Measurements from ENCODE around the gene TBL1XR1.

TBL1XR1 gene

DNA sequence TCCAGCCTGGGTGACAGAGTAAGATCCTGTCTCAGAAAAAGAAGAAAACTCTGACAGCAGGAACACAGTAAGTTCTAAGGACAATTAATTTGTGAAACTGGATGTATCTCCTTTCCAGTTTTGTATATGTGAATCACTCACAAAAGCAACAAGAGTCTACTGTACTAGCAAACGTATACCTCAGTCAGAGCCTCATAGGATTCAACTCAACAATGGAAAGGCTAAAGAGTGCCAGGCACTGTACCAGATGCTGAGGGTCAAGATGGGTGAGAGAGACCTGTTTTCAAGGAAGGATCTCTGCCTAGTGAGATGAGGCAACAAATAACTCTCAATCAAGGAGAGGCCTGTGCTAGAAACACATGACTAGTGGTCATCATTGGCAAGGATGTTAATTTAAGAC, 14.9 kb downstream of the TBL1XR1 start:
- Histone ChIP-seq H2AFZ (ENCODE audit: low read depth, low read length) (no peak overlapping the region), H3K9me3 (ENCODE audit: control insufficient read depth, low read length) (no peaks in the 10 kb centered on the region), H3K79me1 (replicated peaks; ENCODE audit: low read length, poor library complexity, severe bottlenecking) (no peaks in the 10 kb centered on the region), H3K27ac (ENCODE audit: low read length, poor library complexity, severe bottlenecking) (no peak overlapping the region), H2BK12ac (ENCODE audit: low read length in 2 of 2) (no peak overlapping the region), H4K8ac (ENCODE audit: low read length) (no peak overlapping the region), H3K9ac (ENCODE audit: low read length) (no peak overlapping the region), H3K4ac (ENCODE audit: low read depth in 1 of 2, low read length in 2 of 2) (no peak overlapping the region), H3K27me3 (ENCODE audit: control insufficient read depth in 1 of 2, insufficient read depth in 1 of 2, low read length in 2 of 2) (no peaks in the 10 kb centered on the region), H2BK5ac (ENCODE audit: low read depth, low read length, poor library complexity, severe bottlenecking) (no peak overlapping the region), H4K91ac (ENCODE audit: low read length) (no peak overlapping the region), H3K36me3 (ENCODE audit: control insufficient read depth in 1 of 2, insufficient read depth in 2 of 2, low read depth in 1 of 2, low read length in 2 of 2) (no peaks in the 10 kb centered on the region), H3K4me3 (ENCODE audit: insufficient read depth in 1 of 2, low read depth in 1 of 2, low read length in 2 of 2) (no peak overlapping the region), H3K18ac (ENCODE audit: low read depth in 1 of 2, low read length in 2 of 2) (no peak overlapping the region), H3K4me2 (ENCODE audit: low read length, poor library complexity, severe bottlenecking) (no peak overlapping the region), H2BK15ac (ENCODE audit: low read depth, poor library complexity, severe bottlenecking) (no peak overlapping the region), H2BK120ac (ENCODE audit: low read depth, low read length) (no peak overlapping the region), H2AK5ac (ENCODE audit: low read length, severe bottlenecking) (no peak overlapping the region), H3K23ac (ENCODE audit: low read length in 2 of 2) (no peak overlapping the region), H3K4me1 (ENCODE audit: control insufficient read depth, insufficient read depth, low read depth, low read length) (peaks cover 9% of the 10 kb centered on the region), H3K14ac (ENCODE audit: low read length in 2 of 2) (no peak overlapping the region)
- WGBS = no CpG with 5 or more reads among the region's 1 CpG
- no peak for DNase-seq

DNA sequence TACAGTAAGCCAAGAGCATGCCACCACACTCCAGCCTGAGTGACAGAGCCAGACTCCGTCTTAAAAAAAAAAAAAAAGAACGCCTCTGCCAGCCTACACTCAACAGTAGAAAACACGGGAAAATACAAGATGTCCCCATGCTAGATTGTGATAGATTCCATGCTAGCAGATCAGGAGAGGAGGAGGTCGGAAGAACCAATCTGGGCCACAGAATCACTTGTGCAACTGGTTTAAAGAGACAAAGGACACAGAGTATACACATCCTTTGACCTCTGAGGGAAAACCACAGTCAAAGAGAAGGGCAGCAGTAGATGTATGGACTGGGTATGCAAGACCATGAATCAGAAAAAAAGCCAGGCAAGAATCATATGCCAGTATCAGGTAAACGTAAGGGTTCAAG, 15.9 kb downstream of the TBL1XR1 start:
- Histone ChIP-seq H3K36me3 (ENCODE audit: control insufficient read depth in 1 of 2, insufficient read depth in 2 of 2, low read depth in 1 of 2, low read length in 2 of 2) (peaks cover 0 to 4% of the 10 kb centered on the region in 2 experiments), H3K4me1 (ENCODE audit: control insufficient read depth, insufficient read depth, low read depth, low read length) (peaks cover 9% of the 10 kb centered on the region), H3K18ac (ENCODE audit: low read depth in 1 of 2, low read length in 2 of 2) (no peak overlapping the region), H3K9me3 (ENCODE audit: control insufficient read depth, low read length) (no peaks in the 10 kb centered on the region), H3K9ac (ENCODE audit: low read length) (no peak overlapping the region), H3K4ac (ENCODE audit: low read depth in 1 of 2, low read length in 2 of 2) (no peak overlapping the region), H3K4me2 (ENCODE audit: low read length, poor library complexity, severe bottlenecking) (no peak overlapping the region), H2BK12ac (ENCODE audit: low read length in 2 of 2) (no peak overlapping the region), H4K8ac (ENCODE audit: low read length) (no peak overlapping the region), H3K14ac (ENCODE audit: low read length in 2 of 2) (no peak overlapping the region), H2BK120ac (ENCODE audit: low read depth, low read length) (no peak overlapping the region), H4K91ac (ENCODE audit: low read length) (no peak overlapping the region), H3K27me3 (ENCODE audit: control insufficient read depth in 1 of 2, insufficient read depth in 1 of 2, low read length in 2 of 2) (no peaks in the 10 kb centered on the region), H3K23ac (ENCODE audit: low read length in 2 of 2) (no peak overlapping the region), H3K79me1 (replicated peaks; ENCODE audit: low read length, poor library complexity, severe bottlenecking) (peaks cover 2% of the 10 kb centered on the region), H2AFZ (ENCODE audit: low read depth, low read length) (no peak overlapping the region), H2BK15ac (ENCODE audit: low read depth, poor library complexity, severe bottlenecking) (no peak overlapping the region), H3K27ac (ENCODE audit: low read length, poor library complexity, severe bottlenecking) (no peak overlapping the region), H3K4me3 (ENCODE audit: insufficient read depth in 1 of 2, low read depth in 1 of 2, low read length in 2 of 2) (no peak overlapping the region), H2AK5ac (ENCODE audit: low read length, severe bottlenecking) (no peak overlapping the region), H2BK5ac (ENCODE audit: low read depth, low read length, poor library complexity, severe bottlenecking) (no peak overlapping the region)
- no peak for DNase-seq
- 93% methylated on average over 4 of the region's 5 CpGs for WGBS

DNA sequence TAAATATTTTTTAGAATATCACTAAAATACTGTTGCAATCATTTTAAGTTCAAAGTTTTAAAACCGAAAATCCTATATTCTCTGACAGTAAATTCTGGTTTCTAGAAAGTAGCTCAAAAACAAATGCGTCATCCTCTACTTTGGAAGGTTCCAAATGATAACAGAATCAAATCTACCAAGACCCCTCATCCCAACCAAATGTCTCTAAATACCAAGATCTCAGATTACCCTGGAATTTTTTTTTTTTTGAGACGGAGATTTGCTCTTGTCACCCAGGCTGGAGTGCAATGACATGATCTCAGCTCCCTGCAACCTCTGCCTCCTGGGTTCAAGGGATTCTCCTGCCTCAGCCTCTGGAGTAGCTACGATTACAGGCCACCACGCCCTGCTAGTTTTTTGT, 16.8 kb downstream of the TBL1XR1 start:
- Histone ChIP-seq H3K14ac (ENCODE audit: low read length in 2 of 2) (no peak overlapping the region), H4K8ac (ENCODE audit: low read length) (no peak overlapping the region), H3K4me3 (ENCODE audit: insufficient read depth in 1 of 2, low read depth in 1 of 2, low read length in 2 of 2) (no peak overlapping the region), H3K27ac (ENCODE audit: low read length, poor library complexity, severe bottlenecking) (no peak overlapping the region), H2AK5ac (ENCODE audit: low read length, severe bottlenecking) (no peak overlapping the region), H3K4me2 (ENCODE audit: low read length, poor library complexity, severe bottlenecking) (no peak overlapping the region), H2BK120ac (ENCODE audit: low read depth, low read length) (no peak overlapping the region), H4K91ac (ENCODE audit: low read length) (no peak overlapping the region), H3K9ac (ENCODE audit: low read length) (no peak overlapping the region), H2BK5ac (ENCODE audit: low read depth, low read length, poor library complexity, severe bottlenecking) (no peak overlapping the region), H3K9me3 (ENCODE audit: control insufficient read depth, low read length) (no peaks in the 10 kb centered on the region), H3K4ac (ENCODE audit: low read depth in 1 of 2, low read length in 2 of 2) (no peak overlapping the region), H3K79me1 (replicated peaks; ENCODE audit: low read length, poor library complexity, severe bottlenecking) (peaks cover 2% of the 10 kb centered on the region), H3K4me1 (ENCODE audit: control insufficient read depth, insufficient read depth, low read depth, low read length) (peaks cover 9% of the 10 kb centered on the region), H3K18ac (ENCODE audit: low read depth in 1 of 2, low read length in 2 of 2) (no peak overlapping the region), H2BK12ac (ENCODE audit: low read length in 2 of 2) (no peak overlapping the region), H3K27me3 (ENCODE audit: control insufficient read depth in 1 of 2, insufficient read depth in 1 of 2, low read length in 2 of 2) (no peaks in the 10 kb centered on the region), H2BK15ac (ENCODE audit: low read depth, poor library complexity, severe bottlenecking) (no peak overlapping the region), H3K36me3 (ENCODE audit: control insufficient read depth in 1 of 2, insufficient read depth in 2 of 2, low read depth in 1 of 2, low read length in 2 of 2) (peaks cover 0 to 4% of the 10 kb centered on the region in 2 experiments), H2AFZ (ENCODE audit: low read depth, low read length) (no peak overlapping the region), H3K23ac (ENCODE audit: low read length in 2 of 2) (no peak overlapping the region)
- DNase-seq = no peak
- 95% methylated on average over 5 of the region's 5 CpGs for whole genome bisulfite sequencing

DNA sequence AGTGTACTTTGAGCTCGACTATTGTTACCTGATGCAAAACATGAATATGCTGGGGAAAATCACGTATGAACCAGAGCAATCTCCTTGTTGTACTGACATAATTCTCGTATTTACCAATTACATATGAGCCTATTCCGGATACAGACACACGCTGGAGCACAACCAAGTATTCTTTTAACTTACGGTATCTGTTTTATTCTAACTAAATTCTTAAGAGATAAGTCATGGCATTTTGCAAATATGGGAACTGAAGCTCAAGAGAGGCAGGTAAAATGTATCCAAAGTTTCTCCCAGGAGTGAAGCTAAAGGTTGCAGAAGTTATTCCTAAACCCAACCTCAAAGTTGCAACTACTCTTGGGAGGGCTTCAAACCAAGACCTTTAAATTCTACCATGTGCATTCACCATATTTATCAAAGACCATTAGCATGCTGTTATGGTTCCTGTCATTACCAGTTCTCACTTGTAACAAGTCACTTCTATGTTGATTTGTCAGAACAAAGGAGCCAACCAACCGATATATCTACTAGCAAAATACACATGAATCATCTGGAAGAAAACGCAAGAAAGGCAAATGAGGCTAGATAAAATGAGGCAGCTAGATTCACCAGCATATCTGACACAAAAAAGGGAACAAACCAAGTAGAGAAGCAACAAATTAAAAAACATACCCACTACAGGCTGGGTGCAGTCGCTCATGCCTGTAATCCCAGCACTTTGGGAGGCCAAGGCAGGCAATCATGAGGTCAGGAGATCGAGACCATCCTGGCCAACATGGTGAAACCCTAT, 17.8 kb downstream of the TBL1XR1 start:
- no peak for DNase-seq
- H3K9me3 ChIP-seq (ENCODE audit: control insufficient read depth, low read length) = no peaks in the 10 kb centered on the region

More for the DNA sequence above, 17.8 kb downstream of the TBL1XR1 start:
- Histone ChIP-seq H3K27ac (ENCODE audit: low read length, poor library complexity, severe bottlenecking) (no peak overlapping the region), H2AK5ac (ENCODE audit: low read length, severe bottlenecking) (no peak overlapping the region), H2BK5ac (ENCODE audit: low read depth, low read length, poor library complexity, severe bottlenecking) (no peak overlapping the region), H3K79me1 (replicated peaks; ENCODE audit: low read length, poor library complexity, severe bottlenecking) (peaks cover 2% of the 10 kb centered on the region), H3K14ac (ENCODE audit: low read length in 2 of 2) (no peak overlapping the region), H2AFZ (ENCODE audit: low read depth, low read length) (no peak overlapping the region), H2BK12ac (ENCODE audit: low read length in 2 of 2) (no peak overlapping the region), H3K4me2 (ENCODE audit: low read length, poor library complexity, severe bottlenecking) (no peak overlapping the region), H3K9ac (ENCODE audit: low read length) (no peak overlapping the region), H3K36me3 (ENCODE audit: control insufficient read depth in 1 of 2, insufficient read depth in 2 of 2, low read depth in 1 of 2, low read length in 2 of 2) (peaks cover 0 to 4% of the 10 kb centered on the region in 2 experiments), H2BK120ac (ENCODE audit: low read depth, low read length) (no peak overlapping the region), H3K4me1 (ENCODE audit: control insufficient read depth, insufficient read depth, low read depth, low read length) (peaks cover 6% of the 10 kb centered on the region), H4K91ac (ENCODE audit: low read length) (no peak overlapping the region), H3K4me3 (ENCODE audit: insufficient read depth in 1 of 2, low read depth in 1 of 2, low read length in 2 of 2) (no peak overlapping the region), H3K27me3 (ENCODE audit: control insufficient read depth in 1 of 2, insufficient read depth in 1 of 2, low read length in 2 of 2) (no peaks in the 10 kb centered on the region), H4K8ac (ENCODE audit: low read length) (no peak overlapping the region), H2BK15ac (ENCODE audit: low read depth, poor library complexity, severe bottlenecking) (no peak overlapping the region), H3K23ac (ENCODE audit: low read length in 2 of 2) (no peak overlapping the region), H3K18ac (ENCODE audit: low read depth in 1 of 2, low read length in 2 of 2) (no peak overlapping the region), H3K4ac (ENCODE audit: low read depth in 1 of 2, low read length in 2 of 2) (no peak overlapping the region)
- 96% methylated on average over 7 of the region's 10 CpGs for WGBS
